Liver (tissue), 9 donors: Measurements from ENCODE around the gene UNC13D. TPM values are rescaled to one million over a fixed set of nuclear protein-coding genes. Genes with fewer than 3 reads are reported as not detected.

Source experiments
- DNase-seq: peaks from one replicate; pipeline ENCODE4 v3.0.0-alpha.2; 2017; ENCODE audit warnings: low spot score
- H3K27ac ChIP-seq, 2 donors: one replicate each; pipeline ENCODE4 v1.7.0; 2013; ENCODE audit warnings: inconsistent platforms in 2 of 2, low read length in 2 of 2, control low read depth in 1 of 2, low read depth in 1 of 2, mild to moderate bottlenecking in 1 of 2
- H3K27me3 ChIP-seq, 4 donors: one replicate each; pipeline versions ENCODE4 v1.6.1 to v1.7.0; 2013; ENCODE audit warnings: low read length in 3 of 4, inconsistent platforms in 1 of 4, mild to moderate bottlenecking in 1 of 4, moderate library complexity in 1 of 4; ENCODE audit not compliant: control insufficient read depth in 4 of 4, insufficient read depth in 4 of 4
- H3K36me3 ChIP-seq, 4 donors: one replicate each; pipeline versions ENCODE4 v1.6.1 to v1.7.0; 2013; ENCODE audit warnings: low read length in 3 of 4, mild to moderate bottlenecking in 3 of 4, low read depth in 1 of 4, moderate library complexity in 1 of 4; ENCODE audit not compliant: control insufficient read depth in 4 of 4, insufficient read depth in 3 of 4
- H3K4me1 ChIP-seq, 4 donors: one replicate each; pipeline versions ENCODE4 v1.6.1 to v1.7.0; 2013; ENCODE audit warnings: low read length in 3 of 4, mild to moderate bottlenecking in 3 of 4, moderate library complexity in 1 of 4; ENCODE audit not compliant: control insufficient read depth in 4 of 4, insufficient read depth in 4 of 4
- H3K4me3 ChIP-seq, 3 donors: one replicate each; pipeline versions ENCODE4 v1.6.1 to v1.7.0; 2013; ENCODE audit warnings: low read length in 3 of 3, control low read depth in 1 of 3, low read depth in 1 of 3, mild to moderate bottlenecking in 1 of 3
- H3K9ac ChIP-seq, 2 donors: one replicate each; pipeline ENCODE4 v1.7.0; 2013; ENCODE audit warnings: low read length in 2 of 2, mild to moderate bottlenecking in 2 of 2, moderate library complexity in 2 of 2, control low read depth in 1 of 2, low read depth in 1 of 2
- H3K9me3 ChIP-seq, 4 donors: one replicate each; pipeline versions ENCODE4 v1.6.1 to v1.7.0; 2013; ENCODE audit warnings: low read length in 3 of 4; ENCODE audit not compliant: control insufficient read depth in 4 of 4
- EGR1 ChIP-seq, 2 donors: IDR thresholded peaks; 2 replicates each; pipeline ENCODE4 v1.6.1; 2016 to 2018; ENCODE audit warnings: antibody characterized with exemption in 2 of 2, low read depth in 2 of 2
- FOXA1 ChIP-seq: IDR thresholded peaks from 2 replicates; pipeline ENCODE4 v1.6.1; 2016; ENCODE audit warnings: antibody characterized with exemption
- FOXA2 ChIP-seq: IDR thresholded peaks from 2 replicates; pipeline ENCODE4 v1.6.1; 2016; ENCODE audit warnings: antibody characterized with exemption
- GABPA ChIP-seq, 2 donors: IDR thresholded peaks in 1 of 2; conservative IDR thresholded peaks in 1 of 2; 2 replicates each; pipeline ENCODE4 v1.6.1; 2016; ENCODE audit warnings: antibody characterized with exemption in 2 of 2, mild to moderate bottlenecking in 1 of 2, moderate library complexity in 1 of 2
- HNF4A ChIP-seq, 2 donors: conservative IDR thresholded peaks; 2 replicates each; pipeline ENCODE4 v1.6.1; 2016; ENCODE audit warnings: antibody characterized with exemption in 2 of 2, mild to moderate bottlenecking in 2 of 2
- HNF4G ChIP-seq: IDR thresholded peaks from 2 replicates; pipeline ENCODE4 v1.6.1; 2016; ENCODE audit warnings: antibody characterized with exemption
- JUND ChIP-seq, 2 donors: IDR thresholded peaks; 2 replicates each; pipeline ENCODE4 v1.6.1; 2016; ENCODE audit warnings: antibody characterized with exemption in 2 of 2
- NR2F2 ChIP-seq: IDR thresholded peaks from 2 replicates; pipeline ENCODE4 v1.6.1; 2016; ENCODE audit warnings: antibody characterized with exemption
- RAD21 ChIP-seq, 2 donors: IDR thresholded peaks; 2 replicates each; pipeline ENCODE4 v1.6.1; 2016; ENCODE audit warnings: antibody characterized with exemption in 2 of 2, mild to moderate bottlenecking in 2 of 2
- RXRA ChIP-seq, 2 donors: IDR thresholded peaks; 2 replicates each; pipeline ENCODE4 v1.6.1; 2017 to 2018; ENCODE audit warnings: antibody characterized with exemption in 2 of 2, mild to moderate bottlenecking in 1 of 2
- SP1 ChIP-seq: IDR thresholded peaks from 2 replicates; pipeline ENCODE4 v1.6.1; 2018; ENCODE audit warnings: antibody characterized with exemption, mild to moderate bottlenecking
- TAF1 ChIP-seq: conservative IDR thresholded peaks from 2 replicates; pipeline ENCODE4 v1.6.1; 2016; ENCODE audit warnings: antibody characterized with exemption, mild to moderate bottlenecking
- YY1 ChIP-seq: IDR thresholded peaks from 2 replicates; pipeline ENCODE4 v1.6.1; 2016; ENCODE audit warnings: antibody characterized with exemption, mild to moderate bottlenecking
- WGBS: extraction: QIAGEN DNeasy Blood & Tissue Kit; methylation state at CpG from one replicate; pipeline ENCODE4 v1.1.7; 2013; 5-methylcytosine and 5-hydroxymethylcytosine counted together
- polyA plus RNA-seq, 2 donors: library from polyadenylated mRNA; stranded (reverse) in 1 of 2; unstranded in 1 of 2; fragments of 200-250 nt in 1 of 2; fragments of >200 nt in 1 of 2; fragmentation: Nextera tagmentation in 1 of 2; extraction: Ambion mirVana in 1 of 2; gene quantifications; one replicate each; pipeline versions ENCODE4 v1.2.1 to v1.2.3, GENCODE V29; 2013 to 2015
- total RNA-seq, 2 donors: library from RNA; depleted of rRNA; stranded (reverse); fragments of >200 nt; gene quantifications; one replicate each; pipeline ENCODE4 v1.2.3, GENCODE V29; 2014
- TF ChIP-seq, protein P1 (sequence below): IDR thresholded peaks from 2 replicates; pipeline ENCODE4 v1.6.1; 2016; ENCODE audit warnings: antibody characterized with exemption
- TF ChIP-seq, protein P2 (sequence below): fragments of 150-350 bp; IDR thresholded peaks from 2 replicates; pipeline ENCODE4 v1.5.1; 2017; ENCODE audit warnings: improper control_type of control experiment, low read depth, low read length; ENCODE audit not compliant: missing input control
- TF ChIP-seq, protein P3 (sequence below): IDR thresholded peaks from 2 replicates; pipeline ENCODE4 v1.6.1; 2016; ENCODE audit warnings: antibody characterized with exemption
- TF ChIP-seq, protein P4 (sequence below): IDR thresholded peaks from 2 replicates; pipeline ENCODE4 v1.6.1; 2016; ENCODE audit warnings: antibody characterized with exemption
- TF ChIP-seq, protein P5 (sequence below): IDR thresholded peaks from 2 replicates; pipeline ENCODE4 v1.6.1; 2016; ENCODE audit warnings: antibody characterized with exemption, mild to moderate bottlenecking
- donor health status: healthy.
- donor health status: healthy.
- donor health status: healthy.
- donor health status: healthy.
- donor health status: healthy.

UNC13D gene
- total and polyA plus RNA-seq, 4 donors = 2.1 to 22.9 (median 7.6) TPM

DNA sequence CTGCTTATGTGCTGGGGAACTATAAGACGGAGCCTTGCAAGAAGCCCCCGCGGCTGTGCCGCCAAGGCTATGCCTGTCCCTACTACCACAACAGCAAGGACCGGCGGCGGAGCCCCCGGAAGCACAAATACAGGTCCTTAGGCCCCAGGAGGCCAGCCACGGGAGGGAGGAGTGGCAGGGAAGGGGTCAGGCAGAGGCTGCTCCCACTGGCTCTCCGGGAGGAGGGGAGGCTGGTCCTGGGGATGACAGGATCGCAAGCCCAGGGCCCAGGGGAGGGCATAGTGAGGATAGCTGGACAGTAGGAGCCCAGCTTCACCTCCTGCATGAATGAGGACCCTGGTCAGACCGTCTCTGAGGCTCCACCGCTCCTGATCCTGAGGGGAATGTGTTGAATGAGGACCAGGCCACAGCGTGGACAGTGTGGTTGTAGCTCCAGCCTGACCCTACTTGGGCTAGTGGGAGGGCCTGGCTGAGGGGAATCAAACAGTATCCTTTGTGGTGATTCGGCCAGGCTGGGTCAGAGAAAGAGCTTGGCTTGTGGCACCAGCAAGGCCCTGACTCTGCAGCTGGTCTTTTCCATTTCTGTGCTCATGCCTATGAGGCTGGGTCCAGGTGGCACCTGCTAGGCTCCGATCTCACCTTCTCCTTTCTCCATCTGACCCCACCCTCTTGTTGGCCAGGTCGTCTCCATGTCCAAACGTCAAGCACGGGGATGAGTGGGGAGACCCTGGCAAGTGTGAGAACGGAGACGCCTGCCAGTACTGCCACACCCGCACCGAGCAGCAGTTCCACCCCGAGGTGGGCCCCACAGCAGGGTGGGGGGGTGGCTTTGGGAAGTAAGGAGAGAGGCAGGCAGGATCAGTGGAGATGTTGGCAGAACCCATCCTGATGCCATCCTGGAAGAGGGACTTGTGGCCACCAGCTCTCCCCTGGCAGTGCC, 30.9 kb downstream of the UNC13D start (continued):
- TF ChIP-seq, protein P1, sequence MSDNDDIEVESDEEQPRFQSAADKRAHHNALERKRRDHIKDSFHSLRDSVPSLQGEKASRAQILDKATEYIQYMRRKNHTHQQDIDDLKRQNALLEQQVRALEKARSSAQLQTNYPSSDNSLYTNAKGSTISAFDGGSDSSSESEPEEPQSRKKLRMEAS = no peak
- TF ChIP-seq FOXA1 = no peak
- TF ChIP-seq EGR1 (IDR thresholded peaks at IDR 0.05; ENCODE audit: low read depth in 2 of 2) = no peak
- TF ChIP-seq SP1 = no peak
- no peak for TF ChIP-seq FOXA2
- TF ChIP-seq HNF4A (conservative IDR thresholded peaks at IDR 0.05) = no peak
- no peak for TF ChIP-seq RAD21 (IDR thresholded peaks at IDR 0.05)
- TF ChIP-seq RXRA (IDR thresholded peaks at IDR 0.05) = no peak

DNA sequence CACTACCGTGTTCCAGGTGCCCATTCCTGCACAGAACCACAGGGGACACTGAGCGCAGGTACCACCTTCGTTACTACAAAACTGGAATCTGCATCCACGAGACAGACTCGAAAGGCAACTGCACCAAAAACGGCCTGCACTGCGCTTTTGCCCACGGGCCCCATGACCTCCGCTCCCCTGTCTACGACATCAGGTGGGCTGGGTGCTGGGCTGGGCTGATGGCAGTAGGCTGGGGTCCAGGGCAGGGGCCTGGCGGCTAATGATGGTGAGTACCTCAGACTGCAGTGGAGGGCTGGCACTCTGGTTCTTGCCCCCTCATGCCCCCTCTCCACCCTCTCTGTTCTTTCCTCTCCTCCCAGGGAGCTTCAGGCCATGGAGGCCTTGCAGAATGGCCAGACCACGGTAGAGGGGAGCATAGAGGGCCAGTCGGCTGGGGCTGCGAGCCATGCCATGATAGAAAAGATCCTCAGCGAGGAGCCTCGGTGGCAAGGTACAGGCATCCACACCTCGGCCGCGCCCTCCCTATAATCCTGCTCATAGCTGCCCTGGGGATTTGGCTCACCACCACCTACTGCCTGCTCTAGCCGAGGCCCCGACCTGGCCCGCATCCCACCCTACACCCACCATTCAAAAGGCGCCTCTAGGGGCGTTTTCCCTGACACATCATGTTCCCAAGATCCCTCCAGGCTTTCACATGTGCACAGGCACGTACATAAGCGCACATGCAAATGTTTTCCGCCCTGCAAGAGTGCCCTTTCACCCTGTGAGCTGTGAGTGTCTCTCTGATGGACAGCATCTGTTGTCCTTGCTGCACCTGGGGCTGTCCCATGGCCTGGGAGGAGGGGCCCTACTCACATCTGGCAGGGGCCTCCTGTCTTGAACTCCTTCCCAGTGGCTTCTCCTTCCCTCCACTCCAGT, 31.8 kb downstream of the UNC13D start:
- no peaks in the 10 kb centered on the region for H3K9me3 ChIP-seq
- H3K9ac ChIP-seq = no peak overlapping the region
- no peak for DNase-seq
- no peaks in the 10 kb centered on the region for H3K27me3 ChIP-seq
- 96% methylated on average over 27 of the region's 27 CpGs for WGBS
- H3K4me3 ChIP-seq = no peak overlapping the region
- no peak overlapping the region for H3K27ac ChIP-seq
- H3K4me1 ChIP-seq = peaks cover 0 to 23% (median 17%) of the 10 kb centered on the region in 4 donors
- TF ChIP-seq GABPA (IDR thresholded peaks at IDR 0.05 in 1 of 2, conservative IDR thresholded peaks at IDR 0.05 in 1 of 2) (no peak), JUND (IDR thresholded peaks at IDR 0.05) (no peak), FOXA1 (no peak), EGR1 (IDR thresholded peaks at IDR 0.05; ENCODE audit: low read depth in 2 of 2) (no peak), TAF1 (no peak), SP1 (no peak), HNF4A (conservative IDR thresholded peaks at IDR 0.05) (no peak), RAD21 (IDR thresholded peaks at IDR 0.05) (no peak), HNF4G (no peak), NR2F2 (no peak), FOXA2 (no peak), YY1 (no peak), RXRA (IDR thresholded peaks at IDR 0.05) (no peak)
- TF ChIP-seq, protein P1 = no peak
- TF ChIP-seq, protein P2, sequence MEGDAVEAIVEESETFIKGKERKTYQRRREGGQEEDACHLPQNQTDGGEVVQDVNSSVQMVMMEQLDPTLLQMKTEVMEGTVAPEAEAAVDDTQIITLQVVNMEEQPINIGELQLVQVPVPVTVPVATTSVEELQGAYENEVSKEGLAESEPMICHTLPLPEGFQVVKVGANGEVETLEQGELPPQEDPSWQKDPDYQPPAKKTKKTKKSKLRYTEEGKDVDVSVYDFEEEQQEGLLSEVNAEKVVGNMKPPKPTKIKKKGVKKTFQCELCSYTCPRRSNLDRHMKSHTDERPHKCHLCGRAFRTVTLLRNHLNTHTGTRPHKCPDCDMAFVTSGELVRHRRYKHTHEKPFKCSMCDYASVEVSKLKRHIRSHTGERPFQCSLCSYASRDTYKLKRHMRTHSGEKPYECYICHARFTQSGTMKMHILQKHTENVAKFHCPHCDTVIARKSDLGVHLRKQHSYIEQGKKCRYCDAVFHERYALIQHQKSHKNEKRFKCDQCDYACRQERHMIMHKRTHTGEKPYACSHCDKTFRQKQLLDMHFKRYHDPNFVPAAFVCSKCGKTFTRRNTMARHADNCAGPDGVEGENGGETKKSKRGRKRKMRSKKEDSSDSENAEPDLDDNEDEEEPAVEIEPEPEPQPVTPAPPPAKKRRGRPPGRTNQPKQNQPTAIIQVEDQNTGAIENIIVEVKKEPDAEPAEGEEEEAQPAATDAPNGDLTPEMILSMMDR = no peak
- TF ChIP-seq, protein P3, sequence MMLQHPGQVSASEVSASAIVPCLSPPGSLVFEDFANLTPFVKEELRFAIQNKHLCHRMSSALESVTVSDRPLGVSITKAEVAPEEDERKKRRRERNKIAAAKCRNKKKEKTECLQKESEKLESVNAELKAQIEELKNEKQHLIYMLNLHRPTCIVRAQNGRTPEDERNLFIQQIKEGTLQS = no peak
- TF ChIP-seq, protein P4, sequence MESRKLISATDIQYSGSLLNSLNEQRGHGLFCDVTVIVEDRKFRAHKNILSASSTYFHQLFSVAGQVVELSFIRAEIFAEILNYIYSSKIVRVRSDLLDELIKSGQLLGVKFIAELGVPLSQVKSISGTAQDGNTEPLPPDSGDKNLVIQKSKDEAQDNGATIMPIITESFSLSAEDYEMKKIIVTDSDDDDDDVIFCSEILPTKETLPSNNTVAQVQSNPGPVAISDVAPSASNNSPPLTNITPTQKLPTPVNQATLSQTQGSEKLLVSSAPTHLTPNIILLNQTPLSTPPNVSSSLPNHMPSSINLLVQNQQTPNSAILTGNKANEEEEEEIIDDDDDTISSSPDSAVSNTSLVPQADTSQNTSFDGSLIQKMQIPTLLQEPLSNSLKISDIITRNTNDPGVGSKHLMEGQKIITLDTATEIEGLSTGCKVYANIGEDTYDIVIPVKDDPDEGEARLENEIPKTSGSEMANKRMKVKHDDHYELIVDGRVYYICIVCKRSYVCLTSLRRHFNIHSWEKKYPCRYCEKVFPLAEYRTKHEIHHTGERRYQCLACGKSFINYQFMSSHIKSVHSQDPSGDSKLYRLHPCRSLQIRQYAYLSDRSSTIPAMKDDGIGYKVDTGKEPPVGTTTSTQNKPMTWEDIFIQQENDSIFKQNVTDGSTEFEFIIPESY = no peak
- TF ChIP-seq, protein P5, sequence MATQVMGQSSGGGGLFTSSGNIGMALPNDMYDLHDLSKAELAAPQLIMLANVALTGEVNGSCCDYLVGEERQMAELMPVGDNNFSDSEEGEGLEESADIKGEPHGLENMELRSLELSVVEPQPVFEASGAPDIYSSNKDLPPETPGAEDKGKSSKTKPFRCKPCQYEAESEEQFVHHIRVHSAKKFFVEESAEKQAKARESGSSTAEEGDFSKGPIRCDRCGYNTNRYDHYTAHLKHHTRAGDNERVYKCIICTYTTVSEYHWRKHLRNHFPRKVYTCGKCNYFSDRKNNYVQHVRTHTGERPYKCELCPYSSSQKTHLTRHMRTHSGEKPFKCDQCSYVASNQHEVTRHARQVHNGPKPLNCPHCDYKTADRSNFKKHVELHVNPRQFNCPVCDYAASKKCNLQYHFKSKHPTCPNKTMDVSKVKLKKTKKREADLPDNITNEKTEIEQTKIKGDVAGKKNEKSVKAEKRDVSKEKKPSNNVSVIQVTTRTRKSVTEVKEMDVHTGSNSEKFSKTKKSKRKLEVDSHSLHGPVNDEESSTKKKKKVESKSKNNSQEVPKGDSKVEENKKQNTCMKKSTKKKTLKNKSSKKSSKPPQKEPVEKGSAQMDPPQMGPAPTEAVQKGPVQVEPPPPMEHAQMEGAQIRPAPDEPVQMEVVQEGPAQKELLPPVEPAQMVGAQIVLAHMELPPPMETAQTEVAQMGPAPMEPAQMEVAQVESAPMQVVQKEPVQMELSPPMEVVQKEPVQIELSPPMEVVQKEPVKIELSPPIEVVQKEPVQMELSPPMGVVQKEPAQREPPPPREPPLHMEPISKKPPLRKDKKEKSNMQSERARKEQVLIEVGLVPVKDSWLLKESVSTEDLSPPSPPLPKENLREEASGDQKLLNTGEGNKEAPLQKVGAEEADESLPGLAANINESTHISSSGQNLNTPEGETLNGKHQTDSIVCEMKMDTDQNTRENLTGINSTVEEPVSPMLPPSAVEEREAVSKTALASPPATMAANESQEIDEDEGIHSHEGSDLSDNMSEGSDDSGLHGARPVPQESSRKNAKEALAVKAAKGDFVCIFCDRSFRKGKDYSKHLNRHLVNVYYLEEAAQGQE = no peak
- peaks cover 12 to 46% (median 15%) of the 10 kb centered on the region in 4 donors for H3K36me3 ChIP-seq
